GM23338 (cell line): Measurements from ENCODE around the gene SFT2D1. TPM values are rescaled to one million over a fixed set of nuclear protein-coding genes. Genes with fewer than 3 reads are reported as not detected.

ENCODE experiments used
- ATAC-seq: fragments of 200-7000 bp; cut with Tn5 transposase; 3 replicates; pipeline ENCODE4 v1.9.1; 2020
- DNase-seq: peaks from one replicate; pipeline ENCODE4 v3.0.0-alpha.2; 2015; ENCODE audit warnings: low spot score
- H2AFZ ChIP-seq: fragments of 200-600 bp; sonication (generic); 2 replicates; pipeline ENCODE4 v1.8.0; 2016; ENCODE audit warnings: antibody characterized with exemption, mild to moderate bottlenecking, moderate library complexity
- H3F3A ChIP-seq: fragments of 200-600 bp; sonication (generic); replicated peaks from 2 replicates; pipeline ENCODE4 v1.8.0; 2017; ENCODE audit warnings: antibody characterized with exemption, mixed run types, low read depth
- H3K27ac ChIP-seq: fragments of 200-600 bp; sonication (generic); 2 replicates; pipeline ENCODE4 v1.6.1; 2016; ENCODE audit warnings: low read depth
- H3K27me3 ChIP-seq: fragments of 200-600 bp; sonication (generic); 2 replicates; pipeline ENCODE4 v1.8.0; 2016; ENCODE audit warnings: mild to moderate bottlenecking, mixed run types, moderate library complexity; ENCODE audit not compliant: insufficient read depth
- H3K36me3 ChIP-seq: fragments of 200-600 bp; sonication (generic); 2 replicates; pipeline ENCODE4 v1.8.0; 2016; ENCODE audit warnings: mild to moderate bottlenecking; ENCODE audit not compliant: insufficient read depth
- H3K4me1 ChIP-seq: fragments of 200-600 bp; sonication (generic); 2 replicates; pipeline ENCODE4 v1.8.0; 2016; ENCODE audit warnings: mild to moderate bottlenecking, moderate library complexity; ENCODE audit not compliant: insufficient read depth
- H3K4me2 ChIP-seq: fragments of 200-600 bp; sonication (generic); 2 replicates; pipeline ENCODE4 v1.7.1; 2017; ENCODE audit warnings: mixed run types
- H3K4me3 ChIP-seq: fragments of 200-600 bp; sonication (generic); 2 replicates; pipeline ENCODE4 v1.6.1; 2016; ENCODE audit warnings: mixed run types
- H3K79me2 ChIP-seq: fragments of 200-600 bp; sonication (generic); replicated peaks from 2 replicates; pipeline ENCODE4 v1.8.0; 2017; ENCODE audit warnings: mild to moderate bottlenecking; ENCODE audit not compliant: insufficient read depth
- H3K9me2 ChIP-seq: fragments of 200-600 bp; sonication (generic); 2 replicates; pipeline ENCODE4 v1.8.0; 2017; ENCODE audit not compliant: insufficient read depth
- H4K20me1 ChIP-seq: fragments of 200-600 bp; sonication (generic); replicated peaks from 2 replicates; pipeline ENCODE4 v1.8.0; 2017; ENCODE audit warnings: mild to moderate bottlenecking; ENCODE audit not compliant: insufficient read depth
- H3K27ac Mint-ChIP-seq: 2 replicates; pipeline ENCODE4 v1.8.0; 2020; ENCODE audit warnings: inconsistent platforms, mild to moderate bottlenecking, moderate library complexity, mixed read lengths
- H3K27me3 Mint-ChIP-seq: 3 replicates; pipeline ENCODE4 v1.8.0; 2022; ENCODE audit warnings: low read depth, mild to moderate bottlenecking, moderate library complexity, mixed read lengths, inconsistent platforms; ENCODE audit not compliant: insufficient read depth, poor library complexity
- H3K36me3 Mint-ChIP-seq: 3 replicates; pipeline ENCODE4 v1.8.0; 2021; ENCODE audit warnings: low read depth, mild to moderate bottlenecking, inconsistent platforms, moderate library complexity, mixed read lengths
- H3K4me1 Mint-ChIP-seq: 3 replicates; pipeline ENCODE4 v1.8.0; 2020; ENCODE audit warnings: mild to moderate bottlenecking, inconsistent platforms, mixed read lengths
- H3K4me3 Mint-ChIP-seq: 3 replicates; pipeline ENCODE4 v1.8.0; 2021; ENCODE audit warnings: moderate library complexity, mild to moderate bottlenecking, inconsistent platforms, mixed read lengths
- H3K9me3 Mint-ChIP-seq: 3 replicates; pipeline ENCODE4 v1.8.0; 2020; ENCODE audit warnings: moderate library complexity, mild to moderate bottlenecking, inconsistent platforms, mixed read lengths
- CREB1 ChIP-seq: fragments of 250-450 bp; sonication (Bioruptor Pico); IDR thresholded peaks from 2 replicates; pipeline ENCODE4 v1.5.0; 2020; ENCODE audit warnings: low read depth, mild to moderate bottlenecking, moderate library complexity
- CTCF ChIP-seq, 2 experiments: fragments of 200-600 bp in 1 of 2; sonication (generic) in 1 of 2; conservative IDR thresholded peaks; 2 replicates each; pipeline versions ENCODE4 v1.5.1 to v1.6.1; 2016 to 2017; ENCODE audit warnings: antibody characterized with exemption in 2 of 2, low read depth in 2 of 2, mild to moderate bottlenecking in 2 of 2, moderate library complexity in 1 of 2
- ETS1 ChIP-seq: IDR thresholded peaks from 2 replicates; pipeline ENCODE4 v1.6.1; 2016; ENCODE audit warnings: antibody characterized with exemption
- EZH2 ChIP-seq: fragments of 200-600 bp; sonication (generic); IDR thresholded peaks from one replicate; pipeline ENCODE4 v1.8.0; 2017; ENCODE audit warnings: antibody characterized with exemption, mild to moderate bottlenecking, low read depth; ENCODE audit not compliant: unreplicated experiment
- EZH2phosphoT487 ChIP-seq: fragments of 200-600 bp; sonication (generic); IDR thresholded peaks from one replicate; pipeline ENCODE4 v1.8.1; 2018; ENCODE audit warnings: antibody characterized with exemption; ENCODE audit not compliant: unreplicated experiment
- JUNB ChIP-seq: IDR thresholded peaks from one replicate; pipeline ENCODE4 v1.6.1; 2016; ENCODE audit warnings: antibody characterized with exemption; ENCODE audit not compliant: unreplicated experiment
- NANOG ChIP-seq: IDR thresholded peaks from 2 replicates; pipeline ENCODE4 v1.6.1; 2016; ENCODE audit warnings: antibody characterized with exemption, borderline replicate concordance
- POLR2AphosphoS5 ChIP-seq: IDR thresholded peaks from 2 replicates; pipeline ENCODE4 v1.6.1; 2016; ENCODE audit warnings: antibody characterized with exemption, low read depth
- REST ChIP-seq: IDR thresholded peaks from one replicate; pipeline ENCODE4 v1.6.1; 2018; ENCODE audit warnings: antibody characterized with exemption; ENCODE audit not compliant: unreplicated experiment
- STAT1 ChIP-seq: IDR thresholded peaks from one replicate; pipeline ENCODE4 v1.6.1; 2016; ENCODE audit warnings: antibody characterized with exemption; ENCODE audit not compliant: unreplicated experiment
- ZNF114 ChIP-seq: fragments of 250-450 bp; sonication (Bioruptor Pico); IDR thresholded peaks from 2 replicates; pipeline ENCODE4 v1.5.0; 2020; ENCODE audit warnings: mild to moderate bottlenecking, moderate library complexity
- ZNF331 ChIP-seq: fragments of 250-450 bp; sonication (Bioruptor Pico); IDR thresholded peaks from 2 replicates; pipeline ENCODE4 v1.5.0; 2020; ENCODE audit warnings: low read depth, mild to moderate bottlenecking, moderate library complexity
- ZNF462 ChIP-seq: fragments of 250-450 bp; sonication (Bioruptor Pico); IDR thresholded peaks from 2 replicates; pipeline ENCODE4 v1.5.0; 2020; ENCODE audit warnings: mild to moderate bottlenecking, moderate library complexity
- polyA plus RNA-seq: library from polyadenylated mRNA; unstranded; fragments of >200 nt; fragmentation: Nextera tagmentation; extraction: Ambion mirVana; gene quantifications from 2 replicates; pipeline ENCODE4 v1.2.1, GENCODE V29; 2016
- total RNA-seq: library from RNA; depleted of rRNA; stranded (reverse); fragments of >200 nt; shearing (Covaris generic); gene quantifications from 2 replicates; pipeline ENCODE4 v1.2.3, GENCODE V29; 2014

The SFT2D1 gene
- total and polyA plus RNA-seq, 2 experiments from 2014 or later, result 74.7 to 120 TPM

- H3K4me3 Mint-ChIP-seq, result no peak overlapping the region
- no peaks in the 10 kb centered on the region for H3K9me2 ChIP-seq
- no peak overlapping the region for H3K4me2 ChIP-seq
- H3K27me3 ChIP-seq, result peaks cover 22% of the 10 kb centered on the region
- no peaks in the 10 kb centered on the region for H3K4me1 ChIP-seq
- H3K9me3 Mint-ChIP-seq, result peaks cover 8% of the 10 kb centered on the region
- ATAC-seq (no peak), DNase-seq (no peak)
- H3K27ac ChIP-seq, result no peak overlapping the region
- H3K27me3 Mint-ChIP-seq, result peaks cover 32% of the 10 kb centered on the region
- no peak for TF ChIP-seq JUNB
- no peak for TF ChIP-seq EZH2phosphoT487
- no peak for TF ChIP-seq CTCF (conservative IDR thresholded peaks at IDR 0.05; ENCODE audit: low read depth in 2 of 2)
- TF ChIP-seq NANOG, result no peak
- TF ChIP-seq STAT1, result no peak
- no peak for TF ChIP-seq ZNF114
- no peak for TF ChIP-seq ETS1
- no peak for TF ChIP-seq ZNF331 (CRISPR knock-in tag)
- no peak for TF ChIP-seq ZNF462
- no peak for TF ChIP-seq REST
- no peak for TF ChIP-seq EZH2
- TF ChIP-seq POLR2AphosphoS5, result no peak
- TF ChIP-seq CREB1 (CRISPR knock-in tag), result no peak
- H3K27ac Mint-ChIP-seq, result no peak overlapping the region
- no peaks in the 10 kb centered on the region for H3K79me2 ChIP-seq
- H4K20me1 ChIP-seq, result no peaks in the 10 kb centered on the region; the same call in none of the 2 replicates
- H3F3A ChIP-seq, result no peaks in the 10 kb centered on the region
- no peaks in the 10 kb centered on the region; the same call in 1 of the 2 replicates for H3K36me3 ChIP-seq
- H3K4me3 ChIP-seq, result no peak overlapping the region
- no peaks in the 10 kb centered on the region; the same call in 2 of the 3 replicates for H3K4me1 Mint-ChIP-seq
- no peak overlapping the region for H2AFZ ChIP-seq
- H3K36me3 Mint-ChIP-seq, result peaks cover 3% of the 10 kb centered on the region; the same call in 2 of the 3 replicates
These were observed 40.5 kb downstream of the SFT2D1 start for GRCh38 chr6:166301611-166302529.
